NT2/D1 (cell line): ENCODE results near the gene MAP2K6.

Experiments
- DNase-seq: peaks from one replicate; pipeline ENCODE4 v3.0.0-alpha.2; 2011; ENCODE audit warnings: low read depth, low spot score
- H3K27me3 ChIP-seq: 2 replicates; pipeline ENCODE4 v1.6.0; 2011; ENCODE audit warnings: mild to moderate bottlenecking; ENCODE audit not compliant: insufficient read length, insufficient read depth
- H3K36me3 ChIP-seq: 2 replicates; pipeline ENCODE4 v1.6.1; 2011; ENCODE audit warnings: mild to moderate bottlenecking, low read length, mixed read lengths; ENCODE audit not compliant: insufficient read depth, insufficient read length
- H3K4me1 ChIP-seq: 2 replicates; pipeline ENCODE4 v1.5.1; 2011; ENCODE audit not compliant: insufficient read depth, insufficient read length
- H3K4me3 ChIP-seq: 2 replicates; pipeline ENCODE4 v1.5.1; 2011; ENCODE audit warnings: low read depth; ENCODE audit not compliant: insufficient read length
- H3K9ac ChIP-seq: 2 replicates; pipeline ENCODE4 v1.6.0; 2011; ENCODE audit warnings: low read depth; ENCODE audit not compliant: insufficient read length
- H3K9me3 ChIP-seq: 2 replicates; pipeline ENCODE4 v1.5.1; 2011; ENCODE audit warnings: mild to moderate bottlenecking, low read length; ENCODE audit not compliant: insufficient read depth
- SUZ12 ChIP-seq: IDR thresholded peaks from 2 replicates; pipeline ENCODE4 v1.6.1; 2011; ENCODE audit not compliant: insufficient read length, insufficient read depth; ENCODE audit errors: extremely low read depth
- YY1 ChIP-seq: IDR thresholded peaks from 2 replicates; pipeline ENCODE4 v1.6.1; 2011; ENCODE audit not compliant: insufficient read length, insufficient read depth
- ZNF274 ChIP-seq: IDR thresholded peaks from 2 replicates; pipeline ENCODE4 v1.6.1; 2011; ENCODE audit warnings: mild to moderate bottlenecking, low read depth, low read length

The MAP2K6 gene

GRCh38 chr17:69573396-69573795, 158.9 kb downstream of the MAP2K6 start:
- TF ChIP-seq YY1 = no peak
- TF ChIP-seq SUZ12 = no peak
- TF ChIP-seq ZNF274 = no peak
- no peak for DNase-seq
- Histone ChIP-seq H3K9me3 (no peaks in the 10 kb centered on the region), H3K4me1 (no peaks in the 10 kb centered on the region), H3K9ac (no peak overlapping the region), H3K4me3 (no peak overlapping the region), H3K27me3 (no peaks in the 10 kb centered on the region), H3K36me3 (no peaks in the 10 kb centered on the region)

- Histone ChIP-seq H3K9ac (no peak overlapping the region), H3K4me3 (no peak overlapping the region), H3K4me1 (no peaks in the 10 kb centered on the region), H3K27me3 (no peaks in the 10 kb centered on the region), H3K36me3 (no peaks in the 10 kb centered on the region), H3K9me3 (no peaks in the 10 kb centered on the region)
- DNase-seq = no peak
- TF ChIP-seq ZNF274 (no peak), YY1 (no peak), SUZ12 (no peak)
Observed at GRCh38 chr17:69574257-69575197, 160.0 kb downstream of the MAP2K6 start.

- Histone ChIP-seq H3K4me3 (no peak overlapping the region), H3K27me3 (no peaks in the 10 kb centered on the region), H3K4me1 (no peaks in the 10 kb centered on the region), H3K9me3 (no peaks in the 10 kb centered on the region), H3K36me3 (no peaks in the 10 kb centered on the region), H3K9ac (no peak overlapping the region)
- no peak for DNase-seq
- TF ChIP-seq SUZ12 = no peak
- no peak for TF ChIP-seq ZNF274
Observed at GRCh38 chr17:69575346-69575761, 160.9 kb downstream of the MAP2K6 start.

- no peak for DNase-seq
- no peaks in the 10 kb centered on the region for H3K9me3 ChIP-seq
Observed at GRCh38 chr17:69577098-69577497, 162.6 kb downstream of the MAP2K6 start.

GRCh38 chr17:69578385-69578936, 164.0 kb downstream of the MAP2K6 start:
- DNase-seq = no peak
- H3K9me3 ChIP-seq = no peaks in the 10 kb centered on the region
- H3K36me3 ChIP-seq = no peaks in the 10 kb centered on the region
- H3K27me3 ChIP-seq = no peaks in the 10 kb centered on the region
- H3K4me1 ChIP-seq = no peaks in the 10 kb centered on the region
- H3K4me3 ChIP-seq = no peak overlapping the region
- no peak overlapping the region for H3K9ac ChIP-seq
- TF ChIP-seq ZNF274 = no peak
- no peak for TF ChIP-seq SUZ12
- no peak for TF ChIP-seq YY1

More at GRCh38 chr17:69577098-69577497, 162.6 kb downstream of the MAP2K6 start:
- no peaks in the 10 kb centered on the region for H3K4me1 ChIP-seq
- no peak overlapping the region for H3K4me3 ChIP-seq
- H3K36me3 ChIP-seq = no peaks in the 10 kb centered on the region
- no peak overlapping the region for H3K9ac ChIP-seq
- TF ChIP-seq SUZ12 = no peak
- TF ChIP-seq YY1 = no peak
- no peak for TF ChIP-seq ZNF274
- no peaks in the 10 kb centered on the region for H3K27me3 ChIP-seq

- no peaks in the 10 kb centered on the region for H3K9me3 ChIP-seq
- TF ChIP-seq SUZ12 (no peak), YY1 (no peak), ZNF274 (no peak)
- H3K4me3 ChIP-seq = no peak overlapping the region
- no peak for DNase-seq
- no peaks in the 10 kb centered on the region for H3K36me3 ChIP-seq
- H3K9ac ChIP-seq = no peak overlapping the region
- no peaks in the 10 kb centered on the region for H3K4me1 ChIP-seq
- H3K27me3 ChIP-seq = no peaks in the 10 kb centered on the region
Observed at GRCh38 chr17:69579961-69580677, 165.6 kb downstream of the MAP2K6 start.

- DNase-seq = no peak
- no peaks in the 10 kb centered on the region for H3K4me1 ChIP-seq
- no peak overlapping the region for H3K4me3 ChIP-seq
- TF ChIP-seq ZNF274 = no peak
- TF ChIP-seq YY1 = no peak
- TF ChIP-seq SUZ12 = no peak
- no peaks in the 10 kb centered on the region for H3K9me3 ChIP-seq
- no peak overlapping the region for H3K9ac ChIP-seq
- no peaks in the 10 kb centered on the region for H3K27me3 ChIP-seq
- no peaks in the 10 kb centered on the region for H3K36me3 ChIP-seq
Observed at GRCh38 chr17:69581061-69581961, 166.8 kb downstream of the MAP2K6 start.
